HepG2 (cell line): Measurements from ENCODE around the gene CNTROB. TPM values are rescaled to one million over a fixed set of nuclear protein-coding genes. Genes with fewer than 3 reads are reported as not detected.

ENCODE experiments used
- ATF1 ChIP-seq: IDR thresholded peaks from 2 replicates; pipeline ENCODE4 v1.6.1; 2016; ENCODE audit warnings: mild to moderate bottlenecking, control low read depth
- FOXC1 ChIP-seq: sonication (generic); formaldehyde crosslinking; IDR thresholded peaks from 2 replicates; pipeline ENCODE4 v1.8.0; 2022; ENCODE audit warnings: mild to moderate bottlenecking, missing genetic modification reagents, borderline replicate concordance
- GTF3A ChIP-seq: sonication (generic); formaldehyde crosslinking; conservative IDR thresholded peaks from 2 replicates; pipeline ENCODE4 v1.4.0; 2020; ENCODE audit warnings: mild to moderate bottlenecking, missing genetic modification reagents
- HNRNPL ChIP-seq: fragments of 200-400 bp; formaldehyde crosslinking; IDR thresholded peaks from 2 replicates; pipeline ENCODE4 v1.6.1; 2017; ENCODE audit warnings: mild to moderate bottlenecking, low read depth, low read length
- MED13 ChIP-seq: sonication (generic); formaldehyde crosslinking; IDR thresholded peaks from 2 replicates; pipeline ENCODE4 v1.5.0; 2020; ENCODE audit warnings: missing genetic modification reagents
- MXD3 ChIP-seq: IDR thresholded peaks from 2 replicates; pipeline ENCODE4 v1.6.1; 2016; ENCODE audit warnings: mild to moderate bottlenecking, missing biosample characterization, missing genetic modification reagents
- REL ChIP-seq: sonication (generic); formaldehyde crosslinking; conservative IDR thresholded peaks from 2 replicates; pipeline ENCODE4 v1.8.0; 2022; ENCODE audit warnings: mild to moderate bottlenecking, missing genetic modification reagents, moderate library complexity
- RFXAP ChIP-seq: sonication (generic); formaldehyde crosslinking; IDR thresholded peaks from 2 replicates; pipeline ENCODE4 v1.4.0; 2020; ENCODE audit warnings: missing genetic modification reagents, borderline replicate concordance
- SIN3A ChIP-seq: IDR thresholded peaks from 2 replicates; pipeline ENCODE4 v1.6.1; 2011; ENCODE audit warnings: low read depth, mild to moderate bottlenecking, control low read depth, low read length, borderline replicate concordance
- SIN3B ChIP-seq: fragments of 150-350 bp; IDR thresholded peaks from 2 replicates; pipeline ENCODE4 v1.6.1; 2014; ENCODE audit warnings: low read length
- SOX6 ChIP-seq, 2 experiments: fragments of 450-650 bp in 1 of 2; sonication (generic) in 1 of 2; formaldehyde crosslinking in 1 of 2; IDR thresholded peaks; 2 replicates each; pipeline versions ENCODE4 v1.4.0 to v1.6.1; 2017 to 2020; ENCODE audit warnings: antibody characterized with exemption in 1 of 2, mild to moderate bottlenecking in 1 of 2, missing genetic modification reagents in 1 of 2
- ZBTB1 ChIP-seq: sonication (generic); formaldehyde crosslinking; IDR thresholded peaks from 2 replicates; pipeline ENCODE4 v1.4.0; 2020; ENCODE audit warnings: missing genetic modification reagents, borderline replicate concordance
- ZNF431 ChIP-seq: sonication (generic); formaldehyde crosslinking; IDR thresholded peaks from 2 replicates; pipeline ENCODE4 v1.9.0; 2022; ENCODE audit warnings: missing genetic modification reagents, low read depth, mild to moderate bottlenecking, borderline replicate concordance
- ZNF496 ChIP-seq: sonication (generic); formaldehyde crosslinking; IDR thresholded peaks from 2 replicates; pipeline ENCODE4 v1.8.1; 2023; ENCODE audit warnings: mild to moderate bottlenecking, moderate library complexity, missing genetic modification reagents; ENCODE audit not compliant: insufficient replicate concordance
- ZNF775 ChIP-seq: sonication (generic); formaldehyde crosslinking; IDR thresholded peaks from 2 replicates; pipeline ENCODE4 v1.4.0; 2020; ENCODE audit warnings: missing genetic modification reagents, mild to moderate bottlenecking, moderate library complexity, borderline replicate concordance
- polyA plus RNA-seq, 8 experiments: library from polyadenylated mRNA; depleted of rRNA in 3 of 8; stranded (reverse) in 7 of 8; unstranded in 1 of 8; fragments of >200 nt; fragmentation: Illumina TruSeq in 4 of 8; extraction: Trizol in 4 of 8; gene quantifications; 2 replicates each; pipeline versions ENCODE4 v1.2.1 to v1.2.3, GENCODE V29; 2011 to 2016; ENCODE audit warnings: low read depth in 4 of 8, missing spikeins in 1 of 8, mixed read lengths in 1 of 8; ENCODE audit not compliant: insufficient read depth in 1 of 8
- total RNA-seq, 5 experiments: library from RNA; depleted of rRNA; stranded (reverse); fragments of >200 nt; fragmentation: Illumina TruSeq; extraction: Trizol; gene quantifications; 2 replicates each; pipeline ENCODE4 v1.2.3, GENCODE V29; 2016; ENCODE audit warnings: low read depth in 1 of 5
- TF ChIP-seq, protein P1 (sequence below): sonication (generic); formaldehyde crosslinking; conservative IDR thresholded peaks from 2 replicates; pipeline ENCODE4 v1.8.0; 2022; ENCODE audit warnings: low read depth, missing genetic modification reagents
- TF ChIP-seq, protein P2 (sequence below): sonication (generic); formaldehyde crosslinking; IDR thresholded peaks from 2 replicates; pipeline ENCODE4 v1.5.0; 2020; ENCODE audit warnings: missing genetic modification reagents, mild to moderate bottlenecking, borderline replicate concordance
- TF ChIP-seq, protein P3 (sequence below): sonication (generic); formaldehyde crosslinking; IDR thresholded peaks from 2 replicates; pipeline ENCODE4 v1.5.1; 2020; ENCODE audit warnings: mild to moderate bottlenecking, missing genetic modification reagents, moderate library complexity
- TF ChIP-seq, protein P4 (sequence below): sonication (generic); formaldehyde crosslinking; IDR thresholded peaks from 2 replicates; pipeline ENCODE4 v1.4.0; 2020; ENCODE audit warnings: missing genetic modification reagents

CNTROB gene
- total and polyA plus RNA-seq, 2 of the 13 experiments (the other 11 are each of a cell fraction or from before 2014, with no cell fraction given) = 21.2 to 24.1 TPM

GRCh38 chr17:7931709-7932482, at the start of gene CNTROB, which contains the start of gene TRAPPC1 (continued):
- TF ChIP-seq, protein P1, sequence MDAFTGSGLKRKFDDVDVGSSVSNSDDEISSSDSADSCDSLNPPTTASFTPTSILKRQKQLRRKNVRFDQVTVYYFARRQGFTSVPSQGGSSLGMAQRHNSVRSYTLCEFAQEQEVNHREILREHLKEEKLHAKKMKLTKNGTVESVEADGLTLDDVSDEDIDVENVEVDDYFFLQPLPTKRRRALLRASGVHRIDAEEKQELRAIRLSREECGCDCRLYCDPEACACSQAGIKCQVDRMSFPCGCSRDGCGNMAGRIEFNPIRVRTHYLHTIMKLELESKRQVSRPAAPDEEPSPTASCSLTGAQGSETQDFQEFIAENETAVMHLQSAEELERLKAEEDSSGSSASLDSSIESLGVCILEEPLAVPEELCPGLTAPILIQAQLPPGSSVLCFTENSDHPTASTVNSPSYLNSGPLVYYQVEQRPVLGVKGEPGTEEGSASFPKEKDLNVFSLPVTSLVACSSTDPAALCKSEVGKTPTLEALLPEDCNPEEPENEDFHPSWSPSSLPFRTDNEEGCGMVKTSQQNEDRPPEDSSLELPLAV (CRISPR knock-in tag) = no peak
- TF ChIP-seq REL (CRISPR knock-in tag) = no peak
- 0 out of 2 replicates have a peak, but pooled peaks have one; percentile 46 for TF ChIP-seq HNRNPL
- no peak for TF ChIP-seq ZNF496 (CRISPR knock-in tag)
- no peak for TF ChIP-seq ZBTB1
- TF ChIP-seq SIN3A = no peak
- TF ChIP-seq ZNF431 (CRISPR knock-in tag) = no peak
- TF ChIP-seq MXD3 = no peak
- TF ChIP-seq FOXC1 (CRISPR knock-in tag) = no peak
- TF ChIP-seq, protein P2, sequence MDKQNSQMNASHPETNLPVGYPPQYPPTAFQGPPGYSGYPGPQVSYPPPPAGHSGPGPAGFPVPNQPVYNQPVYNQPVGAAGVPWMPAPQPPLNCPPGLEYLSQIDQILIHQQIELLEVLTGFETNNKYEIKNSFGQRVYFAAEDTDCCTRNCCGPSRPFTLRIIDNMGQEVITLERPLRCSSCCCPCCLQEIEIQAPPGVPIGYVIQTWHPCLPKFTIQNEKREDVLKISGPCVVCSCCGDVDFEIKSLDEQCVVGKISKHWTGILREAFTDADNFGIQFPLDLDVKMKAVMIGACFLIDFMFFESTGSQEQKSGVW = no peak
- TF ChIP-seq, protein P3, sequence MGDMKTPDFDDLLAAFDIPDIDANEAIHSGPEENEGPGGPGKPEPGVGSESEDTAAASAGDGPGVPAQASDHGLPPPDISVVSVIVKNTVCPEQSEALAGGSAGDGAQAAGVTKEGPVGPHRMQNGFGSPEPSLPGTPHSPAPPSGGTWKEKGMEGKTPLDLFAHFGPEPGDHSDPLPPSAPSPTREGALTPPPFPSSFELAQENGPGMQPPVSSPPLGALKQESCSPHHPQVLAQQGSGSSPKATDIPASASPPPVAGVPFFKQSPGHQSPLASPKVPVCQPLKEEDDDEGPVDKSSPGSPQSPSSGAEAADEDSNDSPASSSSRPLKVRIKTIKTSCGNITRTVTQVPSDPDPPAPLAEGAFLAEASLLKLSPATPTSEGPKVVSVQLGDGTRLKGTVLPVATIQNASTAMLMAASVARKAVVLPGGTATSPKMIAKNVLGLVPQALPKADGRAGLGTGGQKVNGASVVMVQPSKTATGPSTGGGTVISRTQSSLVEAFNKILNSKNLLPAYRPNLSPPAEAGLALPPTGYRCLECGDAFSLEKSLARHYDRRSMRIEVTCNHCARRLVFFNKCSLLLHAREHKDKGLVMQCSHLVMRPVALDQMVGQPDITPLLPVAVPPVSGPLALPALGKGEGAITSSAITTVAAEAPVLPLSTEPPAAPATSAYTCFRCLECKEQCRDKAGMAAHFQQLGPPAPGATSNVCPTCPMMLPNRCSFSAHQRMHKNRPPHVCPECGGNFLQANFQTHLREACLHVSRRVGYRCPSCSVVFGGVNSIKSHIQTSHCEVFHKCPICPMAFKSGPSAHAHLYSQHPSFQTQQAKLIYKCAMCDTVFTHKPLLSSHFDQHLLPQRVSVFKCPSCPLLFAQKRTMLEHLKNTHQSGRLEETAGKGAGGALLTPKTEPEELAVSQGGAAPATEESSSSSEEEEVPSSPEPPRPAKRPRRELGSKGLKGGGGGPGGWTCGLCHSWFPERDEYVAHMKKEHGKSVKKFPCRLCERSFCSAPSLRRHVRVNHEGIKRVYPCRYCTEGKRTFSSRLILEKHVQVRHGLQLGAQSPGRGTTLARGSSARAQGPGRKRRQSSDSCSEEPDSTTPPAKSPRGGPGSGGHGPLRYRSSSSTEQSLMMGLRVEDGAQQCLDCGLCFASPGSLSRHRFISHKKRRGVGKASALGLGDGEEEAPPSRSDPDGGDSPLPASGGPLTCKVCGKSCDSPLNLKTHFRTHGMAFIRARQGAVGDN (CRISPR knock-in tag) = peak; percentile 83
- peak; percentile 87 for TF ChIP-seq ATF1 (CRISPR knock-in tag)
- 0 out of 2 replicates have a peak, but pooled peaks have one; percentile 43 for TF ChIP-seq RFXAP (CRISPR knock-in tag)
- TF ChIP-seq ZNF775 (CRISPR knock-in tag) = 0 out of 2 replicates have a peak, but pooled peaks have one; percentile 63
- TF ChIP-seq SOX6 (IDR thresholded peaks at IDR 0.05) = no peak
- TF ChIP-seq SOX6 (CRISPR knock-in tag; IDR thresholded peaks at IDR 0.05) = 0 out of 2 replicates have a peak, but pooled peaks have one; percentile 20
- TF ChIP-seq SIN3B = no peak
- TF ChIP-seq, protein P4, sequence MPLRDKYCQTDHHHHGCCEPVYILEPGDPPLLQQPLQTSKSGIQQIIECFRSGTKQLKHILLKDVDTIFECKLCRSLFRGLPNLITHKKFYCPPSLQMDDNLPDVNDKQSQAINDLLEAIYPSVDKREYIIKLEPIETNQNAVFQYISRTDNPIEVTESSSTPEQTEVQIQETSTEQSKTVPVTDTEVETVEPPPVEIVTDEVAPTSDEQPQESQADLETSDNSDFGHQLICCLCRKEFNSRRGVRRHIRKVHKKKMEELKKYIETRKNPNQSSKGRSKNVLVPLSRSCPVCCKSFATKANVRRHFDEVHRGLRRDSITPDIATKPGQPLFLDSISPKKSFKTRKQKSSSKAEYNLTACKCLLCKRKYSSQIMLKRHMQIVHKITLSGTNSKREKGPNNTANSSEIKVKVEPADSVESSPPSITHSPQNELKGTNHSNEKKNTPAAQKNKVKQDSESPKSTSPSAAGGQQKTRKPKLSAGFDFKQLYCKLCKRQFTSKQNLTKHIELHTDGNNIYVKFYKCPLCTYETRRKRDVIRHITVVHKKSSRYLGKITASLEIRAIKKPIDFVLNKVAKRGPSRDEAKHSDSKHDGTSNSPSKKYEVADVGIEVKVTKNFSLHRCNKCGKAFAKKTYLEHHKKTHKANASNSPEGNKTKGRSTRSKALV = no peak
- peak; percentile 67; the same call in 1 of the 2 replicates for TF ChIP-seq MED13
- 0 out of 2 replicates have a peak, but pooled peaks have one; percentile 55 for TF ChIP-seq GTF3A
